ENCODE measurements around the gene CCDC102A.

The CCDC102A gene

GRCh38 chr16:57531635-57532265 lies 4.6 kb downstream of the CCDC102A start:
- DNase-seq (ENCODE audit: low read depth): no peak
- TF ChIP-seq, protein P1, sequence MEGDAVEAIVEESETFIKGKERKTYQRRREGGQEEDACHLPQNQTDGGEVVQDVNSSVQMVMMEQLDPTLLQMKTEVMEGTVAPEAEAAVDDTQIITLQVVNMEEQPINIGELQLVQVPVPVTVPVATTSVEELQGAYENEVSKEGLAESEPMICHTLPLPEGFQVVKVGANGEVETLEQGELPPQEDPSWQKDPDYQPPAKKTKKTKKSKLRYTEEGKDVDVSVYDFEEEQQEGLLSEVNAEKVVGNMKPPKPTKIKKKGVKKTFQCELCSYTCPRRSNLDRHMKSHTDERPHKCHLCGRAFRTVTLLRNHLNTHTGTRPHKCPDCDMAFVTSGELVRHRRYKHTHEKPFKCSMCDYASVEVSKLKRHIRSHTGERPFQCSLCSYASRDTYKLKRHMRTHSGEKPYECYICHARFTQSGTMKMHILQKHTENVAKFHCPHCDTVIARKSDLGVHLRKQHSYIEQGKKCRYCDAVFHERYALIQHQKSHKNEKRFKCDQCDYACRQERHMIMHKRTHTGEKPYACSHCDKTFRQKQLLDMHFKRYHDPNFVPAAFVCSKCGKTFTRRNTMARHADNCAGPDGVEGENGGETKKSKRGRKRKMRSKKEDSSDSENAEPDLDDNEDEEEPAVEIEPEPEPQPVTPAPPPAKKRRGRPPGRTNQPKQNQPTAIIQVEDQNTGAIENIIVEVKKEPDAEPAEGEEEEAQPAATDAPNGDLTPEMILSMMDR (IDR thresholded peaks at IDR 0.05; ENCODE audit: insufficient read depth, low read depth, low read length, missing control alignments): no peak
- H3K4me3 ChIP-seq (ENCODE audit: low read depth, low read length): no peak overlapping the region

DNA sequence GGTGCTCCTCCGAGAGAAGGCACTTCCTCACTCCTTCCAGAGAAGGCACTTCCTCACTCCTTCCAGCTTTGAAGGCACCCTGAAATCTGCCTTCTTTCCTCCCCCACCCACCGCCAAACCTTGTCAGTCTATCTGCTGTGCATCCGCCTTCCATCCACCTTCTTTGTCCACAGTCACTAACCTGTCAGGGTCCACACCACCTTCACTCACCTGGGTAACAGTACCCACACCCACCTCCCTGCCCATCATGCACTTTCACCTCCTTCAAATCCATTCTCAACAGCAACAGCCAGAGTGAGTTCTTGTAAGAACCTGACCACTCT lies 5.2 kb downstream of the CCDC102A start:
- TF ChIP-seq, protein P1 (IDR thresholded peaks at IDR 0.05; ENCODE audit: insufficient read depth, low read depth, low read length, missing control alignments): no peak
- DNase-seq (ENCODE audit: low read depth): no peak

DNA sequence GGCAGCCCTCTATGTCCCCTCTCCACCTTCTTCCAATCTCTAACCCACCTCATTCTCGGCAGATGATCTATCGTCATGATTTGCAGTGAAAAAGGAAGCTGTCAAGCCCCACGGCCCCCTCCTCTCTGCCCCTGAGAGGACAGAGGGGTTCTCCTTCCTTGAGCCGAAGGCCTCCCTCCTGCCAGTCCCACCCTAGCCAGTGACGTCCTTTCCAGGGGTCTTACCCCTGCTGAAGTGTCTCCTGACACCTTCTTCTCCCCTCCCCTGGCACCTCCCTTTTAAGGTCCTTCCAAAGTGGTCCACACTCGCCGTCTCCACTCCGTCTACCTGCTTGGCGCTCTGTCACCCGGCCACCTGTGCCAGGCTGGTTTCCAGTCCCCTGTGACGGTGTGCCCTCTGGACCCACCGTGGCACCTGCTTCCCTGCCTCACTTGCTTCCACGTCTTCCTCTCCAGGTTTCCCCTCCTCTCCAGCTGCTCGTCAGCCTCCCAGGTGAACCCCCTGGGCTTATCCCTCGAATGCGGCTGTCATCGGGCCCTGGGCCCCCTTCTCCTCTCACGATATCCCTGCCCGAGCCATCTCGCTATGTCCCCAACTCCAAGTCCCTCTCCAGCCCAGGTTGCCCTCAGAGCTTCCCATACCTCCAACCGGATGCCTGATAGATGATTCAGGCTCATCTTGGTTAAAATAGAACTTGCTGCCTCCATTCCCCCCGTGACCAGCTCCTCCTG lies 5.7 kb downstream of the CCDC102A start:
- H3K4me3 ChIP-seq (ENCODE audit: low read depth, low read length): no peak overlapping the region
- TF ChIP-seq, protein P1 (IDR thresholded peaks at IDR 0.05; ENCODE audit: insufficient read depth, low read depth, low read length, missing control alignments): no peak
- DNase-seq (ENCODE audit: low read depth): no peak

More for the DNA sequence above, 5.2 kb downstream of the CCDC102A start:
- H3K4me3 ChIP-seq (ENCODE audit: low read depth, low read length): no peak overlapping the region

DNA sequence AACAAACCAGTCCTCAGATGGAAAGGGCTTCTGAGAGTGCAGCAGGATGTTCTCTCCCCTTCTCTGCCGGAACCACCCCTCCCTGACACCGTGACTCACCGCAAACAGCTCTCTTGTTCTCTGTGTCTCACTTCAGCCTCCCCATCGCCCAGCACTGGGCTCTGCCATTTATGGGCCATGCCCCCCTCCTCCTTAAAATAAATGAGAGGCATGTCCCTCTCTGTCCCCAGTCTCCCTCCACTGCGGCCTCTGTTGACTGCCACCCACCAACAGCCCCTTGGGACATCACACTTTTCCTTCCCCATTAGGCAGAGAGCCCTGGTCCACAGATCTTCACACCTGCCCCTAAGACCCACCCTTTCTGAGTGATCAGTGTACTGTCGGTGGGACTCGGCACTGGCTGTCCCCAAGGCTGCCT lies 6.3 kb downstream of the CCDC102A start:
- TF ChIP-seq, protein P1 (IDR thresholded peaks at IDR 0.05; ENCODE audit: insufficient read depth, low read depth, low read length, missing control alignments): no peak

DNA sequence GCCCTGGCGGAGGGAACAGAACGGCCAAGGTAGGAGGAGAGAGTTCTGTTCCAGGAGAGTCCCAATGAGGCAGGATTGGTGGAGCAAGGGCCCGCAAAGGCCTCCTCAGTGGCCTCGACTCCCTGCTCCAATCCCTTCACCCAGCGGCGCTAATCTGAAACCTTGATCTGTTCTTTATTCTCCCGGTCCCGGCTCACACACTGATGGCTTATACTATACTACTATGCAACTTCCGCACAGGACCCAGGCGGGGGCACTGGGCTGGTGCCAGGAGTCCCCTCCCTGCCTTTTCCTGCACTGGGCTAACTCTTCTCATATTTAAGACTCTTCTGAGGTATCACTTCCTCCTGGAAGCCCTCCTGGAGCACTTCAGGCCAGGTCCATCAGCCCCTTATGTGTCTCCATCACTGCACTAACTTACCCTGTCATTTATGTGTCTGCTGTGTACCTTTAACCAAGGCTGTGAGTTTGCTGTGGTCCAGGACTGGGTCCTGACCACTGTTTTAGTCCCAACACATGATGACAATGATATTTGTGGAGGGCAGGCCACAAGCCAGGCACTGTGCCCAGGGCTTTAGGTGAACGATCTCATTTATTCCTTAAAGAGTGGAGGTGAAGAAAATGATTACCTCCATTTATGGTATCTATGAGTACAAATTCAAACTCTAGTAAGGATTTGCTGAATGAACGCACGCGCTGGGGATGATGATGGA lies 6.8 kb downstream of the CCDC102A start:
- no peak overlapping the region for H3K4me3 ChIP-seq (ENCODE audit: low read depth, low read length)
- peak; percentile 34 for DNase-seq (ENCODE audit: low read depth)
- TF ChIP-seq, protein P1 (IDR thresholded peaks at IDR 0.05; ENCODE audit: insufficient read depth, low read depth, low read length, missing control alignments): no peak

More for the DNA sequence above, 6.3 kb downstream of the CCDC102A start:
- H3K4me3 ChIP-seq (ENCODE audit: low read depth, low read length): no peak overlapping the region
- DNase-seq (ENCODE audit: low read depth): peak; percentile 80

GRCh38 chr16:57528499-57529390 lies 7.6 kb downstream of the CCDC102A start:
- DNase-seq (ENCODE audit: low read depth): no peak
- no peak overlapping the region for H3K4me3 ChIP-seq (ENCODE audit: low read depth, low read length)
- TF ChIP-seq, protein P1 (IDR thresholded peaks at IDR 0.05; ENCODE audit: insufficient read depth, low read depth, low read length, missing control alignments): no peak

Data from GM12865 (cell line).